HUES48 (cell line): ENCODE data around the gene GHRH.

Experiments
- H3K27ac ChIP-seq: one replicate; pipeline ENCODE4 v1.7.0; 2013; ENCODE audit warnings: low read depth, low read length, inconsistent platforms
- H3K27me3 ChIP-seq: 2 replicates; pipeline ENCODE4 v1.6.1; 2013; ENCODE audit warnings: mild to moderate bottlenecking, low read length; ENCODE audit not compliant: control insufficient read depth, insufficient read depth
- H3K36me3 ChIP-seq: 2 replicates; pipeline ENCODE4 v1.6.1; 2013; ENCODE audit warnings: low read length; ENCODE audit not compliant: control insufficient read depth, insufficient read depth
- H3K4me1 ChIP-seq: 2 replicates; pipeline ENCODE4 v1.6.1; 2013; ENCODE audit warnings: mild to moderate bottlenecking, low read length; ENCODE audit not compliant: control insufficient read depth, insufficient read depth
- H3K4me3 ChIP-seq: 2 replicates; pipeline ENCODE4 v1.5.1; 2013; ENCODE audit warnings: mild to moderate bottlenecking, low read depth, low read length
- H3K9ac ChIP-seq: 2 replicates; pipeline ENCODE4 v1.6.1; 2013; ENCODE audit warnings: mild to moderate bottlenecking, low read depth, low read length, moderate library complexity
- H3K9me3 ChIP-seq: 2 replicates; pipeline ENCODE4 v1.6.1; 2013; ENCODE audit warnings: low read length; ENCODE audit not compliant: control insufficient read depth, insufficient read depth

The GHRH gene

GRCh38 chr20:37276494-37277252 lies 15.1 kb upstream of the GHRH start:
- Histone ChIP-seq H3K27ac (no peak overlapping the region), H3K9ac (no peak overlapping the region)

GRCh38 chr20:37274851-37275524 lies 13.4 kb upstream of the GHRH start:
- Histone ChIP-seq H3K9ac (no peak overlapping the region), H3K27ac (no peak overlapping the region), H3K27me3 (no peaks in the 10 kb centered on the region), H3K9me3 (no peaks in the 10 kb centered on the region), H3K4me3 (no peak overlapping the region), H3K36me3 (no peaks in the 10 kb centered on the region), H3K4me1 (peaks cover 4% of the 10 kb centered on the region; the same call in 1 of the 2 replicates)

More at GRCh38 chr20:37276494-37277252, 15.1 kb upstream of the GHRH start:
- peaks cover 4% of the 10 kb centered on the region; the same call in 1 of the 2 replicates for H3K4me1 ChIP-seq
- no peaks in the 10 kb centered on the region for H3K9me3 ChIP-seq
- no peaks in the 10 kb centered on the region for H3K36me3 ChIP-seq
- no peaks in the 10 kb centered on the region for H3K27me3 ChIP-seq
- H3K4me3 ChIP-seq = no peak overlapping the region

- H3K9me3 ChIP-seq = no peaks in the 10 kb centered on the region
- H3K27me3 ChIP-seq = no peaks in the 10 kb centered on the region
- no peak overlapping the region for H3K9ac ChIP-seq
- H3K4me3 ChIP-seq = no peak overlapping the region
- H3K4me1 ChIP-seq = no peaks in the 10 kb centered on the region
- no peak overlapping the region for H3K27ac ChIP-seq
- no peaks in the 10 kb centered on the region for H3K36me3 ChIP-seq
Observed at GRCh38 chr20:37273988-37274387, 12.4 kb upstream of the GHRH start.

- H3K4me3 ChIP-seq = no peak overlapping the region
- no peaks in the 10 kb centered on the region for H3K27me3 ChIP-seq
- H3K4me1 ChIP-seq = peaks cover 13% of the 10 kb centered on the region
- no peaks in the 10 kb centered on the region for H3K36me3 ChIP-seq
- H3K27ac ChIP-seq = no peak overlapping the region
- H3K9me3 ChIP-seq = no peaks in the 10 kb centered on the region
- H3K9ac ChIP-seq = no peak overlapping the region
Observed at GRCh38 chr20:37271421-37271768, 9.8 kb upstream of the GHRH start.

GRCh38 chr20:37270576-37271420 lies 9.2 kb upstream of the GHRH start:
- no peak overlapping the region for H3K9ac ChIP-seq
- H3K9me3 ChIP-seq = no peaks in the 10 kb centered on the region

GRCh38 chr20:37267667-37268313 lies 6.2 kb upstream of the GHRH start:
- H3K9ac ChIP-seq = peak overlapping the region; percentile 2
- H3K4me1 ChIP-seq = peaks cover 13% of the 10 kb centered on the region
- H3K27ac ChIP-seq = peak overlapping the region; percentile 89
- no peak overlapping the region for H3K4me3 ChIP-seq
- no peaks in the 10 kb centered on the region for H3K9me3 ChIP-seq
- H3K36me3 ChIP-seq = no peaks in the 10 kb centered on the region
- no peaks in the 10 kb centered on the region for H3K27me3 ChIP-seq

More at GRCh38 chr20:37270576-37271420, 9.2 kb upstream of the GHRH start:
- H3K36me3 ChIP-seq = no peaks in the 10 kb centered on the region
- peaks cover 13% of the 10 kb centered on the region for H3K4me1 ChIP-seq
- no peak overlapping the region for H3K4me3 ChIP-seq
- H3K27ac ChIP-seq = no peak overlapping the region
- H3K27me3 ChIP-seq = no peaks in the 10 kb centered on the region

- H3K36me3 ChIP-seq = no peaks in the 10 kb centered on the region
- no peaks in the 10 kb centered on the region for H3K27me3 ChIP-seq
- peaks cover 13% of the 10 kb centered on the region for H3K4me1 ChIP-seq
- H3K9me3 ChIP-seq = no peaks in the 10 kb centered on the region
- H3K9ac ChIP-seq = no peak overlapping the region
- peak overlapping the region; percentile 89 for H3K27ac ChIP-seq
- H3K4me3 ChIP-seq = no peak overlapping the region
Observed at GRCh38 chr20:37266940-37267666, 5.5 kb upstream of the GHRH start.

- H3K27me3 ChIP-seq = no peaks in the 10 kb centered on the region
- H3K9me3 ChIP-seq = no peaks in the 10 kb centered on the region
- no peak overlapping the region for H3K9ac ChIP-seq
- no peak overlapping the region for H3K27ac ChIP-seq
- peaks cover 13% of the 10 kb centered on the region for H3K4me1 ChIP-seq
- no peak overlapping the region for H3K4me3 ChIP-seq
- H3K36me3 ChIP-seq = no peaks in the 10 kb centered on the region
Observed at GRCh38 chr20:37265152-37265551, 3.5 kb upstream of the GHRH start.

- 0 out of 2 replicates have a peak, but pooled peaks cover 3% of the 10 kb centered on the region for H3K27me3 ChIP-seq
- no peak overlapping the region for H3K4me3 ChIP-seq
- no peak overlapping the region for H3K9ac ChIP-seq
- H3K4me1 ChIP-seq = peaks cover 26% of the 10 kb centered on the region
- no peak overlapping the region for H3K27ac ChIP-seq
- H3K36me3 ChIP-seq = no peaks in the 10 kb centered on the region
- no peaks in the 10 kb centered on the region for H3K9me3 ChIP-seq
Observed at GRCh38 chr20:37263686-37264085, 2.1 kb upstream of the GHRH start.

GRCh38 chr20:37262505-37262904 lies 891 bp upstream of the GHRH start:
- Histone ChIP-seq H3K27me3 (0 out of 2 replicates have a peak, but pooled peaks cover 3% of the 10 kb centered on the region), H3K36me3 (no peaks in the 10 kb centered on the region), H3K4me3 (no peak overlapping the region), H3K4me1 (peaks cover 27% of the 10 kb centered on the region), H3K9me3 (no peaks in the 10 kb centered on the region), H3K9ac (no peak overlapping the region), H3K27ac (no peak overlapping the region)
